H9 (cell line): ENCODE measurements around the gene CERS1. TPM values are rescaled to one million over a fixed set of nuclear protein-coding genes. Genes with fewer than 3 reads are reported as not detected.

Experiments
- DNase-seq: peaks from one replicate; pipeline ENCODE4 v3.0.0-alpha.2; 2017
- H2AFZ ChIP-seq: one replicate; pipeline ENCODE4 v1.6.1; 2013; ENCODE audit warnings: mild to moderate bottlenecking, low read length, control low read depth, moderate library complexity
- H2AK5ac ChIP-seq: 2 replicates; pipeline ENCODE4 v1.6.1; 2013; ENCODE audit warnings: low read length, control low read depth, mixed read lengths; ENCODE audit not compliant: insufficient read length
- H2BK120ac ChIP-seq: one replicate; pipeline ENCODE4 v1.6.1; 2013; ENCODE audit warnings: low read depth, mild to moderate bottlenecking, low read length, control low read depth, inconsistent platforms; ENCODE audit not compliant: poor library complexity, severe bottlenecking
- H2BK12ac ChIP-seq: 2 replicates; pipeline ENCODE4 v1.6.1; 2013; ENCODE audit warnings: low read length, control low read depth, mixed read lengths, low read depth; ENCODE audit not compliant: insufficient read length
- H2BK15ac ChIP-seq: 2 replicates; pipeline ENCODE4 v1.6.1; 2013; ENCODE audit warnings: low read depth, low read length, control low read depth
- H2BK20ac ChIP-seq: one replicate; pipeline ENCODE4 v1.6.1; 2013; ENCODE audit warnings: low read depth, mild to moderate bottlenecking, low read length, control low read depth, inconsistent platforms; ENCODE audit not compliant: poor library complexity, severe bottlenecking
- H2BK5ac ChIP-seq: 2 replicates; pipeline ENCODE4 v1.6.1; 2013; ENCODE audit warnings: low read length, control low read depth, mixed read lengths; ENCODE audit not compliant: insufficient read length
- H3K14ac ChIP-seq: 2 replicates; pipeline ENCODE4 v1.6.1; 2013; ENCODE audit warnings: low read length, control low read depth; ENCODE audit not compliant: insufficient read depth
- H3K18ac ChIP-seq: 2 replicates; pipeline ENCODE4 v1.6.1; 2013; ENCODE audit warnings: low read depth, mild to moderate bottlenecking, mixed read lengths, low read length, control low read depth; ENCODE audit not compliant: insufficient read length
- H3K23ac ChIP-seq: 2 replicates; pipeline ENCODE4 v1.6.1; 2013; ENCODE audit warnings: low read length, control low read depth, mixed read lengths, low read depth; ENCODE audit not compliant: insufficient read length
- H3K23me2 ChIP-seq: 2 replicates; pipeline ENCODE4 v1.6.1; 2013; ENCODE audit warnings: low read depth, mild to moderate bottlenecking, mixed read lengths, low read length, control low read depth; ENCODE audit not compliant: insufficient read length, poor library complexity, severe bottlenecking
- H3K27ac ChIP-seq: 2 replicates; pipeline ENCODE4 v1.5.1; 2013; ENCODE audit warnings: low read length, control low read depth, mixed read lengths, low read depth; ENCODE audit not compliant: insufficient read length
- H3K27me3 ChIP-seq: 2 replicates; pipeline ENCODE4 v1.6.1; 2013; ENCODE audit warnings: low read length, control low read depth, inconsistent platforms; ENCODE audit not compliant: insufficient read depth
- H3K4ac ChIP-seq: 2 replicates; pipeline ENCODE4 v1.6.1; 2013; ENCODE audit warnings: low read depth, mild to moderate bottlenecking, control low read depth, inconsistent platforms, low read length, moderate library complexity
- H3K4me1 ChIP-seq: 2 replicates; pipeline ENCODE4 v1.6.1; 2013; ENCODE audit warnings: low read length, control low read depth, inconsistent platforms; ENCODE audit not compliant: insufficient read depth
- H3K4me2 ChIP-seq: 2 replicates; pipeline ENCODE4 v1.6.1; 2013; ENCODE audit warnings: low read length, control low read depth, mixed read lengths; ENCODE audit not compliant: insufficient read length, insufficient read depth
- H3K56ac ChIP-seq: 2 replicates; pipeline ENCODE4 v1.6.1; 2013; ENCODE audit warnings: low read depth, mild to moderate bottlenecking, mixed read lengths, low read length, control low read depth; ENCODE audit not compliant: insufficient read length
- H3K79me1 ChIP-seq: 2 replicates; pipeline ENCODE4 v1.6.1; 2013; ENCODE audit warnings: low read depth, mild to moderate bottlenecking, moderate library complexity, low read length, control low read depth, inconsistent platforms; ENCODE audit not compliant: insufficient read depth, poor library complexity, severe bottlenecking
- H3K79me2 ChIP-seq: 2 replicates; pipeline ENCODE4 v1.6.1; 2013; ENCODE audit warnings: low read length, control low read depth, inconsistent platforms; ENCODE audit not compliant: insufficient read depth
- H3K9ac ChIP-seq: 2 replicates; pipeline ENCODE4 v1.6.1; 2013; ENCODE audit warnings: low read length, control low read depth, mixed read lengths; ENCODE audit not compliant: insufficient read length; ENCODE audit errors: extremely low read depth
- H3K9me3 ChIP-seq: one replicate; pipeline ENCODE4 v1.6.1; 2013; ENCODE audit warnings: low read depth, low read length, inconsistent platforms; ENCODE audit not compliant: control insufficient read depth
- H3T11ph ChIP-seq: one replicate; pipeline ENCODE4 v1.6.1; 2013; ENCODE audit warnings: mild to moderate bottlenecking, low read length, control low read depth, inconsistent platforms
- H4K20me1 ChIP-seq: one replicate; pipeline ENCODE4 v1.6.1; 2013; ENCODE audit not compliant: control insufficient read depth, insufficient read length, insufficient read depth
- H4K5ac ChIP-seq: 2 replicates; pipeline ENCODE4 v1.6.1; 2013; ENCODE audit warnings: low read depth, mild to moderate bottlenecking, mixed read lengths, low read length, control low read depth; ENCODE audit not compliant: insufficient read length
- H4K8ac ChIP-seq: replicated peaks from 2 replicates; pipeline ENCODE4 v1.6.1; 2013; ENCODE audit warnings: low read length, control low read depth, mixed read lengths, low read depth; ENCODE audit not compliant: insufficient read length
- H4K91ac ChIP-seq: 2 replicates; pipeline ENCODE4 v1.6.1; 2013; ENCODE audit warnings: low read depth, mild to moderate bottlenecking, moderate library complexity, mixed read lengths, low read length, control low read depth; ENCODE audit not compliant: insufficient read length
- H3K27ac Mint-ChIP-seq, 3 experiments: 2 replicates in 2 of 3; 3 replicates in 1 of 3; pipeline ENCODE4 v1.8.0; 2020 to 2021; ENCODE audit warnings: mixed read lengths in 3 of 3, mild to moderate bottlenecking in 1 of 3, moderate library complexity in 1 of 3
- H3K27me3 Mint-ChIP-seq: 2 replicates; pipeline ENCODE4 v1.8.0; 2021; ENCODE audit warnings: low read depth, mild to moderate bottlenecking, moderate library complexity, mixed read lengths
- H3K36me3 Mint-ChIP-seq, 3 experiments: 2 replicates in 2 of 3; 3 replicates in 1 of 3; pipeline ENCODE4 v1.8.0; 2020 to 2021; ENCODE audit warnings: low read depth in 3 of 3, mixed read lengths in 3 of 3; ENCODE audit not compliant: insufficient read depth in 1 of 3
- H3K4me1 Mint-ChIP-seq, 2 experiments: 2 replicates each; pipeline ENCODE4 v1.8.0; 2020; ENCODE audit warnings: mixed read lengths in 2 of 2
- H3K4me3 Mint-ChIP-seq, 2 experiments: 2 replicates in 1 of 2; 3 replicates in 1 of 2; pipeline ENCODE4 v1.8.0; 2020 to 2021; ENCODE audit warnings: mild to moderate bottlenecking in 2 of 2, mixed read lengths in 2 of 2, moderate library complexity in 1 of 2
- H3K9me3 Mint-ChIP-seq, 2 experiments: 2 replicates in 1 of 2; 3 replicates in 1 of 2; pipeline ENCODE4 v1.8.0; 2020; ENCODE audit warnings: mild to moderate bottlenecking in 2 of 2, mixed read lengths in 2 of 2, moderate library complexity in 1 of 2
- WGBS: extraction: QIAGEN DNeasy Blood & Tissue Kit; methylation state at CpG from one replicate; pipeline ENCODE4 v1.1.7; 2013; ENCODE audit warnings: missing lambda C conversion rate, low lambda C conversion rate, mixed read lengths; ENCODE audit not compliant: insufficient read length; ENCODE audit errors: extremely low coverage; 5-methylcytosine and 5-hydroxymethylcytosine counted together
- total RNA-seq: library from RNA; stranded (reverse); gene quantifications from 2 replicates; pipeline ENCODE4 v1.2.1, GENCODE V29; 2021
- TF ChIP-seq, protein P1 (sequence below): fragments of 200-600 bp; sonication (generic); conservative IDR thresholded peaks from 3 replicates; pipeline ENCODE4 v1.8.0; 2021; ENCODE audit warnings: antibody characterized with exemption, mild to moderate bottlenecking

The CERS1 gene
- total RNA-seq, 1 experiment from 2014 or later = 19.3 TPM

GRCh38 chr19:18905513-18906236, 9.7 kb upstream of the CERS1 start:
- H3K27ac ChIP-seq = no peak overlapping the region
- H3T11ph ChIP-seq = no peak overlapping the region
- H4K5ac ChIP-seq = no peak overlapping the region
- peaks cover 4 to 23% (median 19%) of the 10 kb centered on the region in 3 experiments; a peak in 6 of 7 replicates for H3K36me3 Mint-ChIP-seq
- no peak overlapping the region for H2BK20ac ChIP-seq
- no peaks in the 10 kb centered on the region for H3K9me3 ChIP-seq
- no peaks in the 10 kb centered on the region for H3K79me1 ChIP-seq
- WGBS = no CpG with 5 or more reads among the region's 26 CpGs
- no peak overlapping the region for H2BK5ac ChIP-seq
- no peak overlapping the region for H2BK120ac ChIP-seq
- no peak overlapping the region for H3K18ac ChIP-seq
- no peak for DNase-seq
- H3K27me3 ChIP-seq = no peaks in the 10 kb centered on the region
- no peak overlapping the region for H4K8ac ChIP-seq
- no peak overlapping the region for H3K14ac ChIP-seq
- no peak overlapping the region for H3K56ac ChIP-seq
- no peaks in the 10 kb centered on the region for H3K27me3 Mint-ChIP-seq
- peak overlapping the region in 1 of 3 experiments; percentile 69; a peak in 2 of 7 replicates for H3K27ac Mint-ChIP-seq
- TF ChIP-seq, protein P1, sequence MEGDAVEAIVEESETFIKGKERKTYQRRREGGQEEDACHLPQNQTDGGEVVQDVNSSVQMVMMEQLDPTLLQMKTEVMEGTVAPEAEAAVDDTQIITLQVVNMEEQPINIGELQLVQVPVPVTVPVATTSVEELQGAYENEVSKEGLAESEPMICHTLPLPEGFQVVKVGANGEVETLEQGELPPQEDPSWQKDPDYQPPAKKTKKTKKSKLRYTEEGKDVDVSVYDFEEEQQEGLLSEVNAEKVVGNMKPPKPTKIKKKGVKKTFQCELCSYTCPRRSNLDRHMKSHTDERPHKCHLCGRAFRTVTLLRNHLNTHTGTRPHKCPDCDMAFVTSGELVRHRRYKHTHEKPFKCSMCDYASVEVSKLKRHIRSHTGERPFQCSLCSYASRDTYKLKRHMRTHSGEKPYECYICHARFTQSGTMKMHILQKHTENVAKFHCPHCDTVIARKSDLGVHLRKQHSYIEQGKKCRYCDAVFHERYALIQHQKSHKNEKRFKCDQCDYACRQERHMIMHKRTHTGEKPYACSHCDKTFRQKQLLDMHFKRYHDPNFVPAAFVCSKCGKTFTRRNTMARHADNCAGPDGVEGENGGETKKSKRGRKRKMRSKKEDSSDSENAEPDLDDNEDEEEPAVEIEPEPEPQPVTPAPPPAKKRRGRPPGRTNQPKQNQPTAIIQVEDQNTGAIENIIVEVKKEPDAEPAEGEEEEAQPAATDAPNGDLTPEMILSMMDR = no peak
- no peak overlapping the region for H2BK15ac ChIP-seq
- H4K20me1 ChIP-seq = no peaks in the 10 kb centered on the region
- no peak overlapping the region for H3K4me2 ChIP-seq
- H3K4me3 Mint-ChIP-seq = no peak overlapping the region
- H3K23me2 ChIP-seq = no peaks in the 10 kb centered on the region
- no peak overlapping the region for H2AFZ ChIP-seq
- no peaks in the 10 kb centered on the region for H3K4me1 ChIP-seq
- H3K4me1 Mint-ChIP-seq = no peaks in the 10 kb centered on the region
- H2AK5ac ChIP-seq = no peak overlapping the region
- H3K9me3 Mint-ChIP-seq = no peaks in the 10 kb centered on the region; a peak in 1 of 5 replicates
- H3K79me2 ChIP-seq = no peaks in the 10 kb centered on the region
- H3K9ac ChIP-seq = no peak overlapping the region
- no peak overlapping the region for H4K91ac ChIP-seq
- no peak overlapping the region for H3K23ac ChIP-seq
- H3K4ac ChIP-seq = no peak overlapping the region
- H2BK12ac ChIP-seq = no peak overlapping the region
